Measurements from ENCODE around the gene ANXA6. TPM values are rescaled to one million over a fixed set of nuclear protein-coding genes. Genes with fewer than 3 reads are reported as not detected.

Gene ANXA6
- polyA plus RNA-seq, 1 donor (not counting 4 experiments of a cell fraction or from before 2014, with no cell fraction given), result 37.0 TPM

- H3K4me3 ChIP-seq (ENCODE audit: control insufficient read depth in 2 of 3, extremely low read depth in 1 of 3, insufficient read depth in 2 of 3, low read depth in 1 of 3, low read length in 3 of 3), result no peak overlapping the region
- H3K9me1 ChIP-seq (ENCODE audit: control insufficient read depth, extremely low read depth, insufficient read depth, low read length), result no peaks in the 10 kb centered on the region
- H3K4me2 ChIP-seq (ENCODE audit: control insufficient read depth, extremely low read depth, insufficient read depth, low read depth, low read length), result no peak overlapping the region
- H4K20me1 ChIP-seq (ENCODE audit: control insufficient read depth, extremely low read depth, insufficient read depth, low read length), result no peaks in the 10 kb centered on the region
- H3K9me3 ChIP-seq (ENCODE audit: control insufficient read depth, low read depth, low read length), result no peaks in the 10 kb centered on the region
- DNase-seq (ENCODE audit: low read depth, low spot score) (no peak), FAIRE-seq (no peak)
- no peaks in the 10 kb centered on the region for H3K36me3 ChIP-seq (ENCODE audit: control insufficient read depth in 2 of 2, extremely low read depth in 1 of 2, insufficient read depth in 2 of 2, low read length in 2 of 2)
- no peaks in the 10 kb centered on the region for H3K79me2 ChIP-seq (ENCODE audit: control insufficient read depth, insufficient read depth, low read length)
- H3K4me1 ChIP-seq (ENCODE audit: control insufficient read depth, extremely low read depth, insufficient read depth, low read length), result no peaks in the 10 kb centered on the region
- TF ChIP-seq EZH2 (IDR thresholded peaks at IDR 0.05; ENCODE audit: low read length) (no peak), CTCF (optimal IDR thresholded peaks at IDR 0.05 in 1 of 3, IDR thresholded peaks at IDR 0.05 in 1 of 3, conservative IDR thresholded peaks at IDR 0.05 in 1 of 3; ENCODE audit: extremely low read depth in 1 of 3, insufficient read depth in 2 of 3, low read length in 3 of 3) (no peak)
- H3K9ac ChIP-seq (ENCODE audit: control insufficient read depth, extremely low read depth, insufficient read depth, low read length), result no peak overlapping the region
- H3K27ac ChIP-seq (ENCODE audit: control insufficient read depth, insufficient read depth, low read length), result no peak overlapping the region
- no peak overlapping the region for H2AFZ ChIP-seq (ENCODE audit: control insufficient read depth, low read length)
- H3K27me3 ChIP-seq (ENCODE audit: control insufficient read depth, extremely low read depth, insufficient read depth, low read length), result no peaks in the 10 kb centered on the region
- dilution Hi-C loops (cut with MboI; ENCODE audit: extremely low pct_ligation_motif_present, low sequenced_read_pairs), result no loop called here
Measured at GRCh38 chr5:151123897-151124751, 33.5 kb downstream of the ANXA6 start.

GRCh38 chr5:151122828-151123227 is 34.8 kb downstream of the ANXA6 start:
- Histone ChIP-seq H3K27ac (ENCODE audit: control insufficient read depth, insufficient read depth, low read length) (no peak overlapping the region), H2AFZ (ENCODE audit: control insufficient read depth, low read length) (no peak overlapping the region), H3K4me1 (ENCODE audit: control insufficient read depth, extremely low read depth, insufficient read depth, low read length) (no peaks in the 10 kb centered on the region), H4K20me1 (ENCODE audit: control insufficient read depth, extremely low read depth, insufficient read depth, low read length) (no peaks in the 10 kb centered on the region), H3K9ac (ENCODE audit: control insufficient read depth, extremely low read depth, insufficient read depth, low read length) (no peak overlapping the region), H3K27me3 (ENCODE audit: control insufficient read depth, extremely low read depth, insufficient read depth, low read length) (no peaks in the 10 kb centered on the region), H3K4me3 (ENCODE audit: control insufficient read depth in 2 of 3, extremely low read depth in 1 of 3, insufficient read depth in 2 of 3, low read depth in 1 of 3, low read length in 3 of 3) (no peak overlapping the region), H3K4me2 (ENCODE audit: control insufficient read depth, extremely low read depth, insufficient read depth, low read depth, low read length) (no peak overlapping the region), H3K36me3 (ENCODE audit: control insufficient read depth in 2 of 2, extremely low read depth in 1 of 2, insufficient read depth in 2 of 2, low read length in 2 of 2) (no peaks in the 10 kb centered on the region), H3K9me3 (ENCODE audit: control insufficient read depth, low read depth, low read length) (no peaks in the 10 kb centered on the region), H3K9me1 (ENCODE audit: control insufficient read depth, extremely low read depth, insufficient read depth, low read length) (no peaks in the 10 kb centered on the region), H3K79me2 (ENCODE audit: control insufficient read depth, insufficient read depth, low read length) (no peaks in the 10 kb centered on the region)
- no peak for DNase-seq (ENCODE audit: low read depth, low spot score)
- dilution Hi-C loops (cut with MboI; ENCODE audit: extremely low pct_ligation_motif_present, low sequenced_read_pairs), result no loop called here
- TF ChIP-seq CTCF (optimal IDR thresholded peaks at IDR 0.05 in 1 of 3, IDR thresholded peaks at IDR 0.05 in 1 of 3, conservative IDR thresholded peaks at IDR 0.05 in 1 of 3; ENCODE audit: extremely low read depth in 1 of 3, insufficient read depth in 2 of 3, low read length in 3 of 3), result no peak
- no peak for TF ChIP-seq EZH2 (IDR thresholded peaks at IDR 0.05; ENCODE audit: low read length)
- no peak for FAIRE-seq
